ENCODE results near the gene MRPS23. TPM values are rescaled to one million over a fixed set of nuclear protein-coding genes. Genes with fewer than 3 reads are reported as not detected.

MRPS23 gene
- 26.1 and 43.2 TPM in 2 replicates for total RNA-seq

- peak within 1 kb of the TSS; percentile 87 for H3K4me3 ChIP-seq (ENCODE audit: low read depth, low read length)
- no peaks in the 10 kb centered on the region for H3K36me3 ChIP-seq (ENCODE audit: control insufficient read depth, insufficient read depth, low read length)
- TF ChIP-seq CTCF (IDR thresholded peaks at IDR 0.05; ENCODE audit: insufficient read depth, low read length, poor library complexity, severe bottlenecking): no peak
- DNase-seq (ENCODE audit: low read depth): peak; percentile 92
- no peaks in the 10 kb centered on the region for H3K27me3 ChIP-seq (ENCODE audit: control insufficient read depth, insufficient read depth, low read length)
These were observed at the start of gene MRPS23 for GRCh38 chr17:57849874-57850754. Gene MRPS23 (minus strand): TSS chr17:57850044. CDS start chr17:57850010, 34 bp downstream.

GRCh38 chr17:57899391-57899790 is 49.5 kb upstream of the MRPS23 start:
- Histone ChIP-seq H3K4me3 (ENCODE audit: low read depth, low read length) (no peak overlapping the region), H3K27me3 (ENCODE audit: control insufficient read depth, insufficient read depth, low read length) (no peaks in the 10 kb centered on the region), H3K36me3 (ENCODE audit: control insufficient read depth, insufficient read depth, low read length) (no peaks in the 10 kb centered on the region)
- DNase-seq (ENCODE audit: low read depth): no peak
- no peak for TF ChIP-seq CTCF (IDR thresholded peaks at IDR 0.05; ENCODE audit: insufficient read depth, low read length, poor library complexity, severe bottlenecking)

- DNase-seq (ENCODE audit: low read depth): no peak
- H3K27me3 ChIP-seq (ENCODE audit: control insufficient read depth, insufficient read depth, low read length): no peaks in the 10 kb centered on the region
- TF ChIP-seq CTCF (IDR thresholded peaks at IDR 0.05; ENCODE audit: insufficient read depth, low read length, poor library complexity, severe bottlenecking): no peak
These were observed 48.9 kb upstream of the MRPS23 start for GRCh38 chr17:57898487-57899311.

GRCh38 chr17:57895382-57896060 is 45.7 kb upstream of the MRPS23 start:
- Histone ChIP-seq H3K27me3 (ENCODE audit: control insufficient read depth, insufficient read depth, low read length) (no peaks in the 10 kb centered on the region), H3K36me3 (ENCODE audit: control insufficient read depth, insufficient read depth, low read length) (no peaks in the 10 kb centered on the region), H3K4me3 (ENCODE audit: low read depth, low read length) (no peak overlapping the region)
- no peak for TF ChIP-seq CTCF (IDR thresholded peaks at IDR 0.05; ENCODE audit: insufficient read depth, low read length, poor library complexity, severe bottlenecking)
- DNase-seq (ENCODE audit: low read depth): no peak

More at GRCh38 chr17:57898487-57899311, 48.9 kb upstream of the MRPS23 start:
- H3K36me3 ChIP-seq (ENCODE audit: control insufficient read depth, insufficient read depth, low read length): no peaks in the 10 kb centered on the region
- no peak overlapping the region for H3K4me3 ChIP-seq (ENCODE audit: low read depth, low read length)

GRCh38 chr17:57894848-57895247 is 45.0 kb upstream of the MRPS23 start:
- Histone ChIP-seq H3K36me3 (ENCODE audit: control insufficient read depth, insufficient read depth, low read length) (no peaks in the 10 kb centered on the region), H3K4me3 (ENCODE audit: low read depth, low read length) (no peak overlapping the region), H3K27me3 (ENCODE audit: control insufficient read depth, insufficient read depth, low read length) (no peaks in the 10 kb centered on the region)
- DNase-seq (ENCODE audit: low read depth): no peak
- no peak for TF ChIP-seq CTCF (IDR thresholded peaks at IDR 0.05; ENCODE audit: insufficient read depth, low read length, poor library complexity, severe bottlenecking)
